HepG2 (cell line): ENCODE measurements around the gene PSORS1C2. TPM values are rescaled to one million over a fixed set of nuclear protein-coding genes. Genes with fewer than 3 reads are reported as not detected.

Experiments
- GZF1 ChIP-seq: sonication (generic); formaldehyde crosslinking; IDR thresholded peaks from 2 replicates; pipeline ENCODE4 v1.5.1; 2020; ENCODE audit warnings: mild to moderate bottlenecking, missing genetic modification reagents
- HMG20B ChIP-seq: conservative IDR thresholded peaks from 2 replicates; pipeline ENCODE4 v1.6.1; 2016; ENCODE audit warnings: missing genetic modification reagents, missing compliant biosample characterization
- KLF9 ChIP-seq: IDR thresholded peaks from 2 replicates; pipeline ENCODE4 v1.6.1; 2016; ENCODE audit warnings: low read depth
- MBNL3 ChIP-seq: fragments of 250-450 bp; sonication (Bioruptor Pico); conservative IDR thresholded peaks from 2 replicates; pipeline ENCODE4 v1.8.0; 2022; ENCODE audit warnings: mild to moderate bottlenecking, inconsistent platforms
- RFX5 ChIP-seq: IDR thresholded peaks from 2 replicates; pipeline ENCODE4 v1.6.1; 2011; ENCODE audit warnings: low read depth, low read length, improper control_type of control experiment
- SMAD9 ChIP-seq: sonication (generic); formaldehyde crosslinking; IDR thresholded peaks from 2 replicates; pipeline ENCODE4 v1.5.1; 2020; ENCODE audit warnings: mild to moderate bottlenecking, missing genetic modification reagents
- SP5 ChIP-seq: IDR thresholded peaks from 2 replicates; pipeline ENCODE4 v1.6.1; 2016; ENCODE audit warnings: low read depth, borderline replicate concordance
- ZKSCAN1 ChIP-seq: fragments of 150-350 bp; IDR thresholded peaks from 2 replicates; pipeline ENCODE4 v1.6.1; 2014; ENCODE audit warnings: low read length
- ZNF24 ChIP-seq: fragments of 450-650 bp; IDR thresholded peaks from 2 replicates; pipeline ENCODE4 v1.6.1; 2017; ENCODE audit warnings: antibody characterized with exemption, mild to moderate bottlenecking
- polyA plus RNA-seq, 8 experiments: library from polyadenylated mRNA; depleted of rRNA in 3 of 8; stranded (reverse) in 7 of 8; unstranded in 1 of 8; fragments of >200 nt; fragmentation: Illumina TruSeq in 4 of 8; extraction: Trizol in 4 of 8; gene quantifications; 2 replicates each; pipeline versions ENCODE4 v1.2.1 to v1.2.3, GENCODE V29; 2011 to 2016; ENCODE audit warnings: low read depth in 4 of 8, missing spikeins in 1 of 8, mixed read lengths in 1 of 8; ENCODE audit not compliant: insufficient read depth in 1 of 8
- total RNA-seq, 5 experiments: library from RNA; depleted of rRNA; stranded (reverse); fragments of >200 nt; fragmentation: Illumina TruSeq; extraction: Trizol; gene quantifications; 2 replicates each; pipeline ENCODE4 v1.2.3, GENCODE V29; 2016; ENCODE audit warnings: low read depth in 1 of 5
- TF ChIP-seq, protein P1 (sequence below): IDR thresholded peaks from 2 replicates; pipeline ENCODE4 v1.6.1; 2012; ENCODE audit warnings: low read depth, low read length, improper control_type of control experiment
- TF ChIP-seq, protein P2 (sequence below), 2 experiments: fragments of 450-650 bp in 1 of 2; sonication (generic) in 1 of 2; formaldehyde crosslinking in 1 of 2; IDR thresholded peaks; 2 replicates each; pipeline versions ENCODE4 v1.6.1 to v1.8.0; 2016 to 2022; ENCODE audit warnings: antibody characterized with exemption in 1 of 2, mild to moderate bottlenecking in 1 of 2, missing genetic modification reagents in 1 of 2
- TF ChIP-seq, protein P3 (sequence below), 2 experiments: fragments of 450-650 bp in 1 of 2; sonication (generic) in 1 of 2; formaldehyde crosslinking; IDR thresholded peaks; 2 replicates each; pipeline versions ENCODE4 v1.5.0 to v1.8.0; 2020 to 2022; ENCODE audit warnings: mild to moderate bottlenecking in 1 of 2, missing genetic modification reagents in 1 of 2
- TF ChIP-seq, protein P4 (sequence below): IDR thresholded peaks from 2 replicates; pipeline ENCODE4 v1.6.1; 2016; ENCODE audit warnings: missing genetic modification reagents, missing compliant biosample characterization
- TF ChIP-seq, protein P5 (sequence below): IDR thresholded peaks from 2 replicates; pipeline ENCODE4 v1.6.1; 2016; ENCODE audit warnings: mild to moderate bottlenecking, missing biosample characterization, missing genetic modification reagents
- TF ChIP-seq, protein P6 (sequence below): sonication (generic); formaldehyde crosslinking; conservative IDR thresholded peaks from 2 replicates; pipeline ENCODE4 v1.5.0; 2020; ENCODE audit warnings: missing genetic modification reagents

Gene PSORS1C2
- total and polyA plus RNA-seq, 2 of the 13 experiments (the other 11 are each of a cell fraction or from before 2014, with no cell fraction given), result not detected

DNA sequence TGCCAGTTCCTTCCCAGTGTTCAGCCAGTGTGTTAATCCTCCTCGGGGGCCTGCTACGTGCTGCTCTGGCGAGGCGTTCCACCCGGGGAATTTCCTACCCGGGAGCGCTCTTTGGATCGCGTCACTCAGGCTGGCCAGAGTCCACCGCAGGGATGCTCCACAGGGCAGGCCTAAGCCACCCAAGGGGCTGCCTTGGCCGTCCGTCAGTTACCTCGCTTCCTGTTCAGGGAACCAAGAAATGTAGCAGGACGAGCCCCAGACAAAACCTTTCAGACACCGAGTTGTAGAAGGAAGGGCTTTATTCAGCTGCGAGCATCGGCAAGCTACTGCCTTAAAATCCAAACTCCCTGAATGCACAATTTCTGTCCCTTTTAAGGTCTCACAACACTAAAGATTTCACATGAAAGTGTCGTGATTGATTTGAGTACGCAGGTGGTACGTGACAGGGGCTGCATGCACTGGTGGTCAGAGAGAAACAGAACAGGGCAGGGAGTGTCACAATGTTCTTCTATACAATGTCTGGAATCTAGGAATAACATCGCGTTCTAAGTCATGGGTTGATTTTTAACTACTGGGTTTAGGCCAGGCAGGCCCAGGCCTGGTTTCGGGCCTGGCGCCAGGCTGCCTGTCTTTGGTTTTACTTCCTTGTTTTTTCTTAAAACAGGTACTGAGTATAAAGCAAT lies 47.3 kb upstream of the PSORS1C2 start (continued):
- TF ChIP-seq, protein P1, sequence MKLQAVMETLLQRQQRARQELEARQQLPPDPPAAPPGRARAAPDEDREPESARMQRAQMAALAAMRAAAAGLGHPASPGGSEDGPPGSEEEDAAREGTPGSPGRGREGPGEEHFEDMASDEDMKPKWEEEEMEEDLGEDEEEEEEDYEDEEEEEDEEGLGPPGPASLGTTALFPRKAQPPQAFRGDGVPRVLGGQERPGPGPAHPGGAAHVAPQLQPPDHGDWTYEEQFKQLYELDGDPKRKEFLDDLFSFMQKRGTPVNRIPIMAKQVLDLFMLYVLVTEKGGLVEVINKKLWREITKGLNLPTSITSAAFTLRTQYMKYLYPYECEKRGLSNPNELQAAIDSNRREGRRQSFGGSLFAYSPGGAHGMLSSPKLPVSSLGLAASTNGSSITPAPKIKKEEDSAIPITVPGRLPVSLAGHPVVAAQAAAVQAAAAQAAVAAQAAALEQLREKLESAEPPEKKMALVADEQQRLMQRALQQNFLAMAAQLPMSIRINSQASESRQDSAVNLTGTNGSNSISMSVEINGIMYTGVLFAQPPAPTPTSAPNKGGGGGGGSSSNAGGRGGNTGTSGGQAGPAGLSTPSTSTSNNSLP, result no peak
- TF ChIP-seq SMAD9 (CRISPR knock-in tag), result no peak
- TF ChIP-seq, protein P2, sequence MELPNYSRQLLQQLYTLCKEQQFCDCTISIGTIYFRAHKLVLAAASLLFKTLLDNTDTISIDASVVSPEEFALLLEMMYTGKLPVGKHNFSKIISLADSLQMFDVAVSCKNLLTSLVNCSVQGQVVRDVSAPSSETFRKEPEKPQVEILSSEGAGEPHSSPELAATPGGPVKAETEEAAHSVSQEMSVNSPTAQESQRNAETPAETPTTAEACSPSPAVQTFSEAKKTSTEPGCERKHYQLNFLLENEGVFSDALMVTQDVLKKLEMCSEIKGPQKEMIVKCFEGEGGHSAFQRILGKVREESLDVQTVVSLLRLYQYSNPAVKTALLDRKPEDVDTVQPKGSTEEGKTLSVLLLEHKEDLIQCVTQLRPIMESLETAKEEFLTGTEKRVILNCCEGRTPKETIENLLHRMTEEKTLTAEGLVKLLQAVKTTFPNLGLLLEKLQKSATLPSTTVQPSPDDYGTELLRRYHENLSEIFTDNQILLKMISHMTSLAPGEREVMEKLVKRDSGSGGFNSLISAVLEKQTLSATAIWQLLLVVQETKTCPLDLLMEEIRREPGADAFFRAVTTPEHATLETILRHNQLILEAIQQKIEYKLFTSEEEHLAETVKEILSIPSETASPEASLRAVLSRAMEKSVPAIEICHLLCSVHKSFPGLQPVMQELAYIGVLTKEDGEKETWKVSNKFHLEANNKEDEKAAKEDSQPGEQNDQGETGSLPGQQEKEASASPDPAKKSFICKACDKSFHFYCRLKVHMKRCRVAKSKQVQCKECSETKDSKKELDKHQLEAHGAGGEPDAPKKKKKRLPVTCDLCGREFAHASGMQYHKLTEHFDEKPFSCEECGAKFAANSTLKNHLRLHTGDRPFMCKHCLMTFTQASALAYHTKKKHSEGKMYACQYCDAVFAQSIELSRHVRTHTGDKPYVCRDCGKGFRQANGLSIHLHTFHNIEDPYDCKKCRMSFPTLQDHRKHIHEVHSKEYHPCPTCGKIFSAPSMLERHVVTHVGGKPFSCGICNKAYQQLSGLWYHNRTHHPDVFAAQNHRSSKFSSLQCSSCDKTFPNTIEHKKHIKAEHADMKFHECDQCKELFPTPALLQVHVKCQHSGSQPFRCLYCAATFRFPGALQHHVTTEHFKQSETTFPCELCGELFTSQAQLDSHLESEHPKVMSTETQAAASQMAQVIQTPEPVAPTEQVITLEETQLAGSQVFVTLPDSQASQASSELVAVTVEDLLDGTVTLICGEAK (IDR thresholded peaks at IDR 0.05), result no peak
- TF ChIP-seq, protein P2 (CRISPR knock-in tag; IDR thresholded peaks at IDR 0.05), result peak; percentile 61; the same call in 1 of the 2 replicates
- TF ChIP-seq KLF9 (CRISPR knock-in tag), result 0 out of 2 replicates have a peak, but pooled peaks have one; percentile 58
- TF ChIP-seq GZF1 (CRISPR knock-in tag), result 0 out of 2 replicates have a peak, but pooled peaks have one; percentile 42
- TF ChIP-seq ZNF24, result no peak
- TF ChIP-seq ZKSCAN1, result no peak
- no peak for TF ChIP-seq HMG20B (CRISPR knock-in tag)
- TF ChIP-seq, protein P3, sequence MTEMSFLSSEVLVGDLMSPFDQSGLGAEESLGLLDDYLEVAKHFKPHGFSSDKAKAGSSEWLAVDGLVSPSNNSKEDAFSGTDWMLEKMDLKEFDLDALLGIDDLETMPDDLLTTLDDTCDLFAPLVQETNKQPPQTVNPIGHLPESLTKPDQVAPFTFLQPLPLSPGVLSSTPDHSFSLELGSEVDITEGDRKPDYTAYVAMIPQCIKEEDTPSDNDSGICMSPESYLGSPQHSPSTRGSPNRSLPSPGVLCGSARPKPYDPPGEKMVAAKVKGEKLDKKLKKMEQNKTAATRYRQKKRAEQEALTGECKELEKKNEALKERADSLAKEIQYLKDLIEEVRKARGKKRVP (CRISPR knock-in tag; IDR thresholded peaks at IDR 0.05), result no peak
- TF ChIP-seq, protein P4, sequence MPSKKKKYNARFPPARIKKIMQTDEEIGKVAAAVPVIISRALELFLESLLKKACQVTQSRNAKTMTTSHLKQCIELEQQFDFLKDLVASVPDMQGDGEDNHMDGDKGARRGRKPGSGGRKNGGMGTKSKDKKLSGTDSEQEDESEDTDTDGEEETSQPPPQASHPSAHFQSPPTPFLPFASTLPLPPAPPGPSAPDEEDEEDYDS, result peak; percentile 78
- no peak for TF ChIP-seq SP5 (CRISPR knock-in tag)
- TF ChIP-seq RFX5, result no peak
- no peak for TF ChIP-seq MBNL3 (CRISPR knock-in tag)
- TF ChIP-seq, protein P5, sequence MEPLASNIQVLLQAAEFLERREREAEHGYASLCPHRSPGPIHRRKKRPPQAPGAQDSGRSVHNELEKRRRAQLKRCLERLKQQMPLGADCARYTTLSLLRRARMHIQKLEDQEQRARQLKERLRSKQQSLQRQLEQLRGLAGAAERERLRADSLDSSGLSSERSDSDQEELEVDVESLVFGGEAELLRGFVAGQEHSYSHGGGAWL (CRISPR knock-in tag), result 0 out of 2 replicates have a peak, but pooled peaks have one; percentile 41
- TF ChIP-seq, protein P6, sequence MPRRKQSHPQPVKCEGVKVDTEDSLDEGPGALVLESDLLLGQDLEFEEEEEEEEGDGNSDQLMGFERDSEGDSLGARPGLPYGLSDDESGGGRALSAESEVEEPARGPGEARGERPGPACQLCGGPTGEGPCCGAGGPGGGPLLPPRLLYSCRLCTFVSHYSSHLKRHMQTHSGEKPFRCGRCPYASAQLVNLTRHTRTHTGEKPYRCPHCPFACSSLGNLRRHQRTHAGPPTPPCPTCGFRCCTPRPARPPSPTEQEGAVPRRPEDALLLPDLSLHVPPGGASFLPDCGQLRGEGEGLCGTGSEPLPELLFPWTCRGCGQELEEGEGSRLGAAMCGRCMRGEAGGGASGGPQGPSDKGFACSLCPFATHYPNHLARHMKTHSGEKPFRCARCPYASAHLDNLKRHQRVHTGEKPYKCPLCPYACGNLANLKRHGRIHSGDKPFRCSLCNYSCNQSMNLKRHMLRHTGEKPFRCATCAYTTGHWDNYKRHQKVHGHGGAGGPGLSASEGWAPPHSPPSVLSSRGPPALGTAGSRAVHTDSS, result no peak
